H1 (cell line): ENCODE data around the gene SPTBN4. TPM values are rescaled to one million over a fixed set of nuclear protein-coding genes. Genes with fewer than 3 reads are reported as not detected.

Experiments used
- ASH2L ChIP-seq: fragments of 200-600, 300-600 bp; sonication (generic); IDR thresholded peaks from one replicate; pipeline ENCODE4 v1.7.1; 2017; ENCODE audit warnings: low read length
- BACH1 ChIP-seq: IDR thresholded peaks from 2 replicates; pipeline ENCODE4 v1.6.1; 2012; ENCODE audit warnings: low read length, improper control_type of control experiment
- BRCA1 ChIP-seq: IDR thresholded peaks from 2 replicates; pipeline ENCODE4 v1.6.1; 2012; ENCODE audit warnings: low read depth, low read length, improper control_type of control experiment
- CEBPB ChIP-seq: IDR thresholded peaks from 2 replicates; pipeline ENCODE4 v1.6.1; 2012; ENCODE audit warnings: low read depth, low read length
- CHD1 ChIP-seq: IDR thresholded peaks from 2 replicates; pipeline ENCODE4 v1.6.1; 2012; ENCODE audit warnings: low read depth, low read length, improper control_type of control experiment
- CHD2 ChIP-seq: IDR thresholded peaks from 2 replicates; pipeline ENCODE4 v1.6.1; 2012; ENCODE audit warnings: low read length, improper control_type of control experiment
- CREB1 ChIP-seq: IDR thresholded peaks from 2 replicates; pipeline ENCODE4 v1.6.1; 2012; ENCODE audit warnings: inconsistent platforms
- CTCF ChIP-seq, 3 experiments: IDR thresholded peaks; 1 replicate in 2 of 3; 2 replicates in 1 of 3; pipeline versions ENCODE4 v1.5.1 to v1.6.1; 2011; ENCODE audit warnings: low read length in 3 of 3, mild to moderate bottlenecking in 3 of 3, inconsistent platforms in 2 of 3, low read depth in 1 of 3, moderate library complexity in 1 of 3; ENCODE audit not compliant: insufficient read depth in 1 of 3; ENCODE audit errors: control extremely low read depth in 1 of 3
- E2F6 ChIP-seq: IDR thresholded peaks from 2 replicates; pipeline ENCODE4 v1.6.1; 2012; ENCODE audit warnings: inconsistent platforms
- EGR1 ChIP-seq: IDR thresholded peaks from 2 replicates; pipeline ENCODE4 v1.6.1; 2011; ENCODE audit warnings: low read depth, low read length, borderline replicate concordance
- EZH2 ChIP-seq: fragments of 200-600 bp; sonication (generic); IDR thresholded peaks from 2 replicates; pipeline ENCODE4 v1.7.1; 2012; ENCODE audit warnings: low read depth, mild to moderate bottlenecking, moderate library complexity, low read length, inconsistent platforms; ENCODE audit not compliant: severe bottlenecking
- KDM5A ChIP-seq: fragments of 200-600 bp; IDR thresholded peaks from 2 replicates; pipeline ENCODE4 v1.7.1; 2012; ENCODE audit warnings: mild to moderate bottlenecking, low read length, inconsistent platforms, mixed read lengths
- MAX ChIP-seq: IDR thresholded peaks from 2 replicates; pipeline ENCODE4 v1.6.1; 2012; ENCODE audit warnings: inconsistent platforms
- NRF1 ChIP-seq: IDR thresholded peaks from 2 replicates; pipeline ENCODE4 v1.6.1; 2011; ENCODE audit warnings: mild to moderate bottlenecking, low read depth, low read length, improper control_type of control experiment
- PHF8 ChIP-seq: fragments of 200-600 bp; sonication (generic); conservative IDR thresholded peaks from 2 replicates; pipeline ENCODE4 v1.7.1; 2012; ENCODE audit warnings: low read depth, mild to moderate bottlenecking, inconsistent platforms, low read length, moderate library complexity
- SIN3A ChIP-seq, 2 experiments: IDR thresholded peaks in 1 of 2; conservative IDR thresholded peaks in 1 of 2; 2 replicates each; pipeline ENCODE4 v1.6.1; 2011 to 2012; ENCODE audit warnings: low read length in 2 of 2, improper control_type of control experiment in 1 of 2, low read depth in 1 of 2, mild to moderate bottlenecking in 1 of 2
- SP2 ChIP-seq: IDR thresholded peaks from 2 replicates; pipeline ENCODE4 v1.6.1; 2012; ENCODE audit warnings: mild to moderate bottlenecking, low read length, inconsistent platforms
- TBP ChIP-seq: IDR thresholded peaks from 2 replicates; pipeline ENCODE4 v1.6.1; 2011; ENCODE audit warnings: low read depth, low read length, improper control_type of control experiment
- YY1 ChIP-seq: IDR thresholded peaks from 2 replicates; pipeline ENCODE4 v1.6.1; 2011; ENCODE audit warnings: low read depth, mild to moderate bottlenecking, low read length
- ZNF274 ChIP-seq: IDR thresholded peaks from 2 replicates; pipeline ENCODE4 v1.7.0; 2012; ENCODE audit warnings: low read length, borderline replicate concordance; ENCODE audit errors: extremely low read depth
- polyA plus RNA-seq, 7 experiments: library from polyadenylated mRNA; depleted of rRNA in 3 of 7; stranded (reverse) in 5 of 7; unstranded in 2 of 7; fragments of >200 nt in 5 of 7; fragments of 200-250 nt in 2 of 7; gene quantifications; 1 replicate in 5 of 7; 2 replicates in 1 of 7; 4 replicates in 1 of 7; pipeline versions ENCODE4 v1.2.1 to v1.2.3, GENCODE V29; 2011 to 2013; ENCODE audit warnings: missing spikeins in 2 of 7, mixed read lengths in 2 of 7
- total RNA-seq: library from RNA; stranded (reverse); fragmentation: NEBNext Ultra II Directional; extraction: Animal tissue kit (Norgen Biotek cat#: 25700); gene quantifications from 2 replicates; pipeline ENCODE4 v1.2.1, GENCODE V29; 2021

Gene SPTBN4
- total and polyA plus RNA-seq, 2 of the 8 experiments (the other 6 are each of a cell fraction or from before 2014, with no cell fraction given), result 1.9 to 3.0 TPM

GRCh38 chr19:40443131-40443999 lies 23.4 kb upstream of the SPTBN4 start (continued):
- TF ChIP-seq BRCA1 (no peak), NRF1 (peak; percentile 86), CTCF (IDR thresholded peaks at IDR 0.05; ENCODE audit: control extremely low read depth in 1 of 3, insufficient read depth in 1 of 3, low read depth in 1 of 3, low read length in 3 of 3) (no peak), KDM5A (0 out of 2 replicates have a peak, but pooled peaks have one; percentile 23), CEBPB (no peak), SP2 (no peak), SIN3A (conservative IDR thresholded peaks at IDR 0.05 in 1 of 2, IDR thresholded peaks at IDR 0.05 in 1 of 2; ENCODE audit: low read depth in 1 of 2, low read length in 2 of 2) (peak; percentile 76 to 90; a peak in 2 of 4 replicates), CREB1 (peak; percentile 92), CHD2 (peak; percentile 76), TBP (no peak), EZH2 (no peak), ZNF274 (no peak), E2F6 (no peak), YY1 (peak; percentile 58; the same call in 1 of the 2 replicates), PHF8 (0 out of 2 replicates have a peak, but pooled peaks have one; percentile 29), BACH1 (no peak), MAX (peak; percentile 64), CHD1 (no peak), ASH2L (peak; percentile 39), EGR1 (no peak)
